GM18520 (cell line): ENCODE results near the gene ANKRD11.
"Not testable (repeated sequence)": the region's sequence is repeated elsewhere in the genome, so short reads cannot be mapped to it uniquely, and the experiment has no call there.

Source experiments
- ATAC-seq: cut with Tn5 transposase; IDR thresholded peaks from one replicate; pipeline ENCODE4 v1.9.1; 2021; ENCODE audit not compliant: unreplicated experiment

Gene ANKRD11

DNA sequence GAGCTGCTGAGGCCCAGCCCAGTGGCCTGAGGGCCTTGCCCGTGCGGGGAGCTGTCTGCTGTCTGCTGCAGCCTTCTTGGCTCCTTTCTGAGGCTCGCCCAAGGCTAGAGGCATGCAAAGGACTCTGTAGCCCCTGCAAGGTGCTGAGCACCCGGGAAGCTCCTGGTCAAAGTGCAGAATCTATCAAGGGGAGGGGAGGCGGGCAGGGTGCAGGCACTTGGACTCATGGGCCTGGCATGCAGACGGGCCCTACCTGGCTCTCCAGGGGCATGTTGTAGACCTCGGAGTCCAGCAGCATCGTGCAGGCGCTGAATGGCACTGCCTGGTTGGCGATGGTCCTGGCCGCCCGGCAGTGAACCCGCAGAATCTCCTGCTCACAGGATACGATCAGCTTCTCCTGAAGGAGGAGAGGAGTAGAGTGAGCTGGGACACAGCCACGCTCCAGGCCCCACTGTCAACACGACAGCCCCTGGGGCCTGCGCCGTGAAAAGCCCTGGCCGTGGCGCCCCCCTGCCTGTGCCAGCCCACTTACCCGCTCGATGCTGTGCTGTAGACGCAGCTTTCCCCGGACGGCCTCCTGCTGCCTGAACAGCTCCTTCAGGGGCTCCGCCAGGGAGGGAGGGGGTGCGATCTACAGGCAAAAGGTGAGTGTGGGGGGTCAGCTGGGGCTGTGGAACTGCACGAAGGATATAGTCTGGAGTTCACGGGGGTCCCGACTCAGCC, 215.6 kb downstream of the ANKRD11 start:
- no peak for ATAC-seq

DNA sequence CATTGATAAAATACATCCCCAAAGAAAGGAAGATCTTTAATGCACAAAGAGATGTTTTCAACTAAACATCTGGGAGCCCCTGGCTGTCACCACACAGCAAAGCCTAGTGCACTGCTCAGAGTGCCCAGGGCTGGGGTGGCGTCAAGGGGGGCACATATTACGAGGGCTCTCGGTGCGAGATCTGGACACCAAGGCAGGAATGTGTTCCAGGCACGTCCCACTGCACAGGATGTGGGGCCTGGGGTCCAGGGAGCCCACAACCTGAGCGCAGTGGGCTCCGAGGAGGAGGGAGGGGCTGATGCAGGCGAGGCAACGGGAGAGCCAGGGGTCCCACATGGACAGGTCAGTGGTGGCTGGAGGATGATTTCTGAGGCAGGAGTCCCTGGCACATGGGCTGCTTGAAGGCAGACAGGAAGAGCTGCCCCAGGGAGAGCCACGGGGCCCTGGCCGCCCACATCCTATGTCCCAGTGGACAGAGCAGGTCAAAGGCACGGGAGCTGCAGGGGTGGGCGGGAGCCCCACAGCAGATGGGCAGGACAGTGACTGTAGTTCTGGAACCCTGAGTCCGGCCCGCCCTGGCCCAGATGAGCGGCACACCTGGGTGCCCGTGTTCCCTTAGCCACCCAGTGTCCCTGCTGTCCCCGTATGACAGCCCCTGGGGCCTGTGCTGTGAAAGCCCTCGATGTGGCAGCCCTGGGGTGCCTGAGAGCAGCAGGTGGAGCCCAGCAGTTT, 216.5 kb downstream of the ANKRD11 start:
- ATAC-seq: no peak

DNA sequence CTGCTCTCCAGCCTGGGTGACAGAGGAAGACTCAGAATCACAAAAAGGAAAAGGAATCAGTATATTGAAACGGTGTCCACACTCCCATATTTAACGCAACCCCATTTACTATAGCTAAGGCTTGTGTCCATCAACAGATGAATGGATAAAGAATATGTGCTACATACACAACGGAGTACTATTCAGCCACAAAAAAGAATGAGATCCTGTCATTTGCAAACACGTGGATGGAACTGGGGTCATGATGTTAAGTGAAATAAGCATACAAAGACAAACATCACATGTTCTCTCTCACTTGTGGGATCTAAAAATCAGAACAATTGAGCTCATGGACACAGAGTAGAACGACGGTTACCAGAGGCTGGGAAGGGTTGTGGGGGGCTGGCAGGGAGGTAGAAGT, 217.7 kb downstream of the ANKRD11 start:
- ATAC-seq: no peak

DNA sequence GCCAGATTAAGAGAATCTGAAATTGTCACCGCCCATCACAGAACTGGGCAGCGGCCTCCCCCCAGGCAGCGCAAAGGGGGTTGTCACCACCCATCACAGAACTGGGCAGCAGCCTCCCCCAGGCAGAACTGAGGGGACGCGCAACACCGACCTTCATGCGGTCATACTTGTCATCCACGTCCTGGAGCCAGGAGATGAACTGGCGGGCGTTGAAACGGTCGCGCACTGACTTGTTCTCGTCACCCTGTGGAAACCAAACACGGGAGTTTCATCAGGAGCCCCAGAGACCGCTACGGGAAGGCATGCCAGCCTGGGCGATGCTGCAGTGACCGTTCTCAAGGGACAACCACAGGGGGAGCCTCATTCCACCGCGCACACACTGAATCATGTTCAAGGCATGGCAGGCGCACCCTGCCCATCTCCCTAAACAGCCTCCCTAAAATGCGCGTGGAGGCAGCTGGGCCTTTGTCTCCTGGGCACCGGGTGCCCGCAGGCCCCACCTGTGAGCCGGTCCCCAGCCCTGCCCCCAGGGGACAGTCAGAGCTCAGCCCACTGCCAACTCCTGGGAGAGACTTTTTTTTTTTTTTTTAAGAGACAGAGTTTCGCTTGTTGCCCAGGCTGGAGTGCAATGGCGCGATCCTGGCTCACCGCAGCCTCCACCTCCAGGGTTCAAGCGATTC, 219.6 kb downstream of the ANKRD11 start:
- no peak for ATAC-seq

DNA sequence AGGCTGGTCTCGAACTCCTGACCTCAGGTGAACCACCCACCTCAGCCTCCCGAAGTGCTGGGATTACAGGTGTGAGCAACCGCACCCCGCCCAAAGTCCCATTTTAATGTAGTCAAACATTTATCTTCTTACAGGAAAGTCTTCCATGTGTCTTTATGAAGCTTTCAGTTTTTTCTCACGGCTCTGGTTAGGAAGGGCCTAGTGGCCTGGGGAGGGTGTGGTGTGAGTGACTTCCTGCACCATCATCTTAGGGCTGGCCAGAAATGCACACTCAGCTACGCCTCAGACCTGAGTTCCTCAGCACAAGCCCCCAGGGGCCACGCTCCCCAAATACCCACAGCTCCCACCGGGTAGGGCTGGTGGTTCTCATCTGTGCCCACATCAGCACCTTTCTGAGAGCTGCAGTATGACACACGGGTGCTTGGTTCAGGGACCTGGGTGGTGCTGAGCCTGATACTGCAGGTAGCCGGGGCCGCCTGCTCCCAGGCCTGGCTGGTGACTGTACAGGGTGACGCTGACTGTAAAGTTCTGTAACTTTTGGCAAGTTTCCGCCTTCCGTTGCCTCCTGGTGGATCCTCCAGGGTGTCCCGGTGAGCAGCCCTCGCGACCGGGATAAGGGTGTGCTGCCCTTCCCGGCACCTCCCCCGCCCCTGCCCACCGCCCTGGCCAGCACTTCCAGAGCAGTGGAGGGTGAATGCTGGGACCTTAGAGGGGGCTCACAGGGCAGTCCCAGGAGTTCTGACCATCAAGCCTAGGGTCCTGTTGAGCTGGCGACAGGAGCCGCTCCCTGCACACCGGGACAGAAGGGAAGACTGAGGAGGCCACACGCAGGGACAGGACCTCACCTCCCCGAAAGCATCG, 220.3 kb downstream of the ANKRD11 start:
- ATAC-seq: no peak

DNA sequence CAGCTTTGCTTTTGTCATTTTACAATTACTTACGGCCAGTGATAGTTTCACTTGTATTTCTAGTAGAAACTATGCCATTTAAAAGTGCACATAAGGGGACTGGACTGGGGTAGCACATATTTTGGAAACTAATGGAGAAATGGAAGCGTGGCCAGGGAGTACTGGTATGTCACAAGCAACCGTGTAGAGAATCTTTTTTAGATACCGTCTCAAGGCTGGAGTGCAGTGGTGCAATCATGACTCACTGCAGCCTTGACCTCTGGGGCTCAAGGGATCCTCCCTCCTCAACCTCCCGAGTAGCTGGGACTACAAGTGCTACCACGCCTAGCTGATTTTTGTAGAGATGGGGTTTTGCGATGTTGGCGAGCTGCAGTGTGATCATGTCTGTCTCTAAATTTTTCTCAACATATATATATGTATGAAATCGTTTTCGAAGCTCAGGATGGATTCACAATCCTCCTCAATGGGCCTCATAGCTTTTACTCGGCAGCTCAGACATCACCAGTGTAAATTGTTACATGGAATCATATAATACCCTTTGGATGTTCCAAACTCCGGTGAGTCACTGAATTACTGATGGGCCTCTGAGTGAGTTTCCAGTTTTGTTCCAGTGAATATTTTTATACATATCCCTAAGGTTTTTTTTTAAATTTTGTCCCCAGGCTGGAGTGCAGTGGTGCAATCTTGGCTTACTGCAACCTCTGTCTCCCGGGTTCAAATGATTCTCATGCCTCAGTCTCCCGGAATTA, 221.2 kb downstream of the ANKRD11 start:
- no peak for ATAC-seq

DNA sequence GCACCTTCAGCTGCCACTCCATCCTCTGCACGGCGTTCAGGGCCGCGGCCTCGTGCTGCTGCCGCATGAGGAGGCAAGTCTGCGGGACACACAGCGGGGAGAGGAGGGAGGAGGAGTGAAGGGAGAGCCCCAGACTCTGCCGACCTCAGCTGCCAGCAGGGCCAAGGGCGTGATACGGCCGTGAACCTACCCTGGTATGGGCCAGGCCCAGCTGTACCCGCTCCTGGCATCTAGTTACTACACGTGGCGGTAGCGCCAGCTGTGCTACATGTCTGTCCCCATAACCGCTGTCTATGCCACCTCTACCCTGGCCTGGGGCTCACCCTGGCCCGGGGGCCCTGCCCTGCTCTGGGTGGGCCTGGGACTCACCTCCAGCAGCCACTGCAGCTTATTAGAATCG, 221.8 kb downstream of the ANKRD11 start:
- no peak for ATAC-seq

DNA sequence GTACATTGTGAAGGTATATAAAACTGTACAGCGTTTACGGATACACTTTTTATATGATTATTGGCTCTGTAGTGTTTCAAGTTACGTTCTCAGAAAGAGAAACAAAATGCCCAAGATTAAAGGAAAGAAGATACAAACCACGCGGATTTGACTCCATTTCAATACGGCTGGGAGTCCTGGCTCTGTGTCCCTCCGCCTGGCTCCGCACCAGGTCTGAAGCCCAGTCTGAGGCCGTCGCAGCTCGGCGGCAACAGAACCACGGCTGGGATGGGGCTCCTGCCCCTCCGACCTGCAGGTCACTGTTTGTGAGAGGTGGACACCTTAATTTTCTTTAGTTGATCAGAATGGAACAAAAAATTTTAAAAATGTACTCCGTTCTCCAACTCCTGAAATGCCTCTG, 222.6 kb downstream of the ANKRD11 start:
- not testable (repeated sequence) for ATAC-seq

DNA sequence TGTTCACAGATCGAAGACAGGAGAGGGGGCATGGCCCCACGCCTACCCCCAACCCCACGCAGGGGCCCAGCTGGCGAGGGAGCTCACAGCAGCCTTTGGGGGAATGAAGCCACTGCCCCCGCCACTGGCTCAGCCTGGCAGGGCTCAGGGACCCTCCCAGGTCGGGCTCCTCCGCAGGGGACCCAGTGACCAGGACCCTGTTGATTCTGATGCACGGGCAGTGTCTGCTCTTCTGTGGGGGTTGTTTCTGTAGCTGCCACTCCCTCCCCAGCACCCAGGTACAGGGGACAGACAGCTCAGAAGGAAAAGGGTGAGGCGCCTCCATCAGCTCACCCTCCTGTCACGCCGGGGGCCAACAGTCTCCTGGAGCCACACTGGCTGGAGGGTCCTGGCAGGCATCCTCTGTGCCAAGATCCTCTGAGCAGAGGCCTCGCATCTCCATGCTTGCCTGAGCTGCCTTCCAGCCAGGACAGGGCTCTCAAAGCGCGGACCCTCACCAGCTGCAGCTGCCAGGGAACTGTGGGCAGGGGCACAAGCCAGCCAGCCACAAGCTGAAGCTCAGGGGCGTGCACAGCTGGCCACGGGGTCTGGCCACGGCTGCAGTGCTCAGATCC, 223.7 kb downstream of the ANKRD11 start:
- ATAC-seq: no peak

DNA sequence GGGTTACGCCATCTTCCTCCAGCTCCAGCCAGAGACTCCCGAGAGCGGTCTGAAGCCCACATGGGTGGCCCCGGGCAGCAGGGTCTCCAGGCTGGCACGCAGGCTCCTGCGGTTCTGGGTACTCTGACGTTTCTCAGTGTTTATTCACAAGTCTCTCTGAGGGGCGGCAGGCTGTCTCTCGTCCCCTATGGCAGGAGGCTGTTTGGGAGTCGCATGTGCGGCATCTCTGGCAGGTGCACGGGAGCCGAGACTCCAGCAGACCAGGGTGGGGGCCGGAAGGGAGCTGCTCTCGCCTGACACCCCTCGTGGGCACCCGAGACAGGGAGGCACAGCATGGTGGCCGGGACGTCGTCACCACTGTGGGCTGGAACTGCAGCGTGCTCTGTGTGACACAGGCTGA, 224.7 kb downstream of the ANKRD11 start:
- ATAC-seq: no peak

DNA sequence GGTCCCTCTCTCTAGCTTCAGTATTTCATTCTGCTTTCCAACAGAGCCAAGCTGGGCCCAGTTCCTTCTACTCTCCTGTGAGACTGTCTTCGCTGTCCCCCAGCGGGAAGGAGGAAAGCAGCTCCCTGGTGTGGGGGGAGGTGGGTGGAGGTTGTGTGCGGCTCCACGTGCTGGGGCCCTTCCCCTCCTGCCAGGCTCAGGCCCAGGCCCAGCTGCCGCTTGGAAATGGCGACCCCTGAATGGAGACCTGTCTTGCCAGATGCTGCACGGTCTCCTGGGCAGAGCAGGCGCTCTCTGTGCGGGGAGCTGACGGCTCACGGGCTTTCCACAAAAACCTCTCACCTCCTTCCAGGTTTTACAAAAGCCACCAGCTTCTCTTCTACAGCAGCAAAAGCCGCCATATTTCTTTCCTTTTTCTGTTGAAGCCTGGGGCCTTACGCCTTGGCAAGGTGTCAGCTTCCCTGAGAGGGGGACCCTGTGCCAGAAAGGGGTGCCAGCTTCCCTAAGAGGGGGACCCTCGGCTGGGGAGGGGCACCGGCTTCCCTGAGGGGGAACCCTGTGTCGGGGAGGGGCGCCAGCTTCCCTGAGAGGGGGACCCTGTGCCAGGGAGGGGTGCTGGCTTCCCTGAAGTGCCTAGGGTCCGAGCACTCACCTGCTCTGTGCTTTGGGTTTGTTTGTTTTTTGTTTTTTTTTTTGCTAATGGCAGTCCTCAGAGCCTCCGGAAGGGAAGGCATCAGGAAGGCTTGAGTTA, 225.4 kb downstream of the ANKRD11 start:
- no peak for ATAC-seq

DNA sequence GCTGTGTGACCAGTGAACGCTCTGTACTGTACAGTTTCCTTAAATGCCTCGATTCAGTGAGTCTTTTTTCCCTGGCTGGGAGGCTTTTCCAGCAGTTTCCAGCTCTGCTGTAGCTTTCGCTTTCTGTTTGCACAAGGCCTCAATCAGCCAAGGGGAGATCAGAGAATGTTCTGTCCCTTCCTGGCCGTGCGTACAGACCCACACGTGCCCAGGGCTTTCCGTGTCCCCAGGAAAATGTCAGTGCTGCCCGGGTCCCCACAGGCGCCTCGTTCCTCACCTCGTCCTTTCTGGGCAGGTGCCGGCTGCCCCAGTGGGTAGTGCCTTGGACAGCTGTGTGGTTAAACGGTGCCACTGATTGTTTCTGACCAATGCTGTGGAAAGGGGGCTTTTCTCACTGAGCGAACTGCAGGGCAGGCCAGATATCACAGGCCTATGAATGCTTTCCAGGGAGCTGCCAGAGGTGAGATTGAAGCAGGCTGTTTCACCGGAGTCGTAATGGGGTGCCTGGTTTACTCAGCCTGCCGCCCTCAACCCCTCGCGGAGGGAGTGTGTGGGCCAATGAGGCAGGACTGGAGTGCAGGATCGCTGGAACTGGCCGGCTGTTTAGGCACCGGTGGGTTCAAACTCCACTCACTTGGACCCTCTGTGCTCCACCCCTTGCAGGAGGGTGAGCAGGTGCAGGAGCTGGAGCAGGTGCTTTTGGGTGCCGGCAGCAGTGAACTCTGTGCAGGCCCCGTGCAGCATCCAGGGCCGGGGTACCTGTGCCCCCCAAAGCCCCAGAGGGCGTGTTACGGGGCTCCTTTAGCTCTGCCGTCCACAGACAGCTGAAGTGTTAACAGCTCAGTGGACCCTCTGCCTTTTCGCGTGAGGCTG, 228.4 kb downstream of the ANKRD11 start:
- ATAC-seq: no peak

DNA sequence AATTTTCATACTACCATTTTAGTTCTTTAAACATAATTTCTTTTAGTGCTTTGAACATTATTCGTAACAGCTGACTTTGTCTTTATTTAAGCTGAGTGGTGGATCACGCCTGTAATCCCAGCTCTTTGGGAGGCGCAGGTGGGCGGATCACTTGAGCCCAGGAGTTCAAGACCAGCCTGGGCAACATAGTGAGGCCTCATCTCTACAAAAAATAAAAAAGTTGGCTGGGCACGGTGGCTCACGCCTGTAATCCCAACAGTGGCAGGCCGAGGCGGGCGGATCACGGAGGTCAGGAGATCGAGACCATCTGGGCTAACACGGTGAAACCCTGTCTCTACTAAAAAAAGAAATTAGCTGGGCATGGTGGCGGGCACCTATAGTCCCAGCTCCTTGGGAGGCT, 230.5 kb downstream of the ANKRD11 start:
- ATAC-seq: not testable (repeated sequence)

DNA sequence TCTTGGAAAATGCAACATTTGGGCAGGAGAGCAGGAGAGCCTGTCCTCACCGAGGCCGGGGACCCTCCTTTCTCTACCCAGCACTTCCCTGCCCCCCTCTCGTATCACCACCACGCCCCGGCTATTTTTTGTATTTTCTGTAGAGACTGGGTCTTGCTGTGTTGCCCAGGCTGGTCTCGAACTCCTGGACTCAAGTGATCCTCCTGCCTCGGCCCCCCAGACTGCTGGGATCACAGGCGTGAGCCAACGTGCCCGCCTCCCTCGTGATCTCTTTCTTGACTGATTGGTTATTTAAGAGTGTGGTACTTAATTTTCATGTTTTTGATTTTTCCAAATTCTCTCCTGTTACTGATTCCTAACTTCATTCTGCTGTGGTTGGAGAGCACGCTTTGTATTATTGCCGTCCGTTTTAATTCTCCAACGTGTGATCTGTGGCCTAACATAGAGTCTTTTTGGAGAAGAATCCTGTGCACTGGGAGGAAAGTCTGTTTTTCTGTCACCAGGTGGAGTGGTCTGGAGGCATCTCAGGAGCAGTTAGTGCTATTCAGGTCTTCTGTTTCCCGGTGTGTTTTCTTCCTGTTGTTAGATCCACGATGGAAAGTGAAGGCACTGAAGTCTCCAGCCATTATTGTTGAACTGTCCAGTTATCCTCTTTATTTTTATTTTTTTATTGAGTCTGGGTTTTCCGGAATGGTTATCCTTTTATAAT, 232.4 kb downstream of the ANKRD11 start:
- ATAC-seq: no peak

DNA sequence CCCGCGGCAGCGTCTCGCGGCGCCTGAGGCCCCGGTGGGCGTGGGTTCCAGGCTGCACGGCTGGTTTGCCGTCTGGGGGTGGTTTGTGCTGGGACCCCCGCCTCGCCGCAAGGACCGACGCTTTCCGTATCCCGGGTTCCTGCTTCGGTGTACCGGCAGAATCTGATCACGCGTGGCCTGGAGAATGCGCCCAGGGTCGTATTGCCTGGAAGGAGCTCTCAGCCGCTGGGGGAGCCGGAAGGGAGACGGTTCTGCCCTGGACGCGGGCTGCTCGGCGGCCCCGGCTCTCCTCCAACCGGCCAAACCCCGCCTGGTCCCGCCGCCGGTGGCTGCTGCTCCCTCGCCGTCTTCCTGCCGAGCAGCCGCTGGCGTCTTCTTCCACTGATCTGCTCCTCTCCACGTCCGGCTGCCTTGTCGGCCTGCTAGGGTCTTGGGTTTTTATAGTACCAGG, 233.1 kb downstream of the ANKRD11 start:
- no peak for ATAC-seq

DNA sequence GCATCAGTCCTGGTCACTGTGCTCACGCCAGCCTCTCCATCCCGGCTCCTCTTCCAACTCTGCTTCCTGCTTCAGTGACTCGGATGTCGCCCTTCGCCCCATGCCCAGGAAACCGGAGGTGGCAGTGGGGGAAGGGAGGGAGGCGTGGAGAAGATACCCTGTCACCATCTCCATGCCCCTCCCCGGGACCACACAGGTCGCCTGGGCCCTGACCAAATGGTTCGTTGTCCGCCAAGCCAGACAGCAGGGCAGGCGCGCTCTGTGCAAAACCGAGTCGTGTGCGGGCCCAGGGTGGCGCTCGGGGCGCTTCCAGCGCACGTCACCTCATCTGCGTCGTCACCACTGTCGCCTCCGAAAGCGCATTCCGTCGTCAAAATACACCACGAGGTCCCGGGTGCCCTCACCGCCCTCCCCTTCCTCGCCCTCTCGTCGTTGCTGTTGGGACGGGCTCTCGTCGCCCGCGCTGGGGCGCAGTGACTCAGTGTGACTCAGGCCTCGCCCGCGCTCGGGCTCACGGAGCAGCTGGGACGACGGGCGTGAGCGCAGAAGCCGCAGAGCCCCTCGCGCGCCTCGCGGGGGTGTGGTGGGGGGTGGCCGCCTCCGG, 233.6 kb downstream of the ANKRD11 start:
- no peak for ATAC-seq
